Measurements from ENCODE around the gene FZD4. TPM values are rescaled to one million over a fixed set of nuclear protein-coding genes. Genes with fewer than 3 reads are reported as not detected.
"Not testable (repeated sequence)": the region's sequence is repeated elsewhere in the genome, so short reads cannot be mapped to it uniquely, and the experiment has no call there.

The FZD4 gene
- total RNA-seq, 1 donor from 2014 or later, result 214 TPM

- not testable (repeated sequence) for DNase-seq
Measured at GRCh38 chr11:86937193-86937806, 17.9 kb downstream of the FZD4 start.

- no peak for DNase-seq
Measured at GRCh38 chr11:86934926-86935579, 20.1 kb downstream of the FZD4 start.

DNA sequence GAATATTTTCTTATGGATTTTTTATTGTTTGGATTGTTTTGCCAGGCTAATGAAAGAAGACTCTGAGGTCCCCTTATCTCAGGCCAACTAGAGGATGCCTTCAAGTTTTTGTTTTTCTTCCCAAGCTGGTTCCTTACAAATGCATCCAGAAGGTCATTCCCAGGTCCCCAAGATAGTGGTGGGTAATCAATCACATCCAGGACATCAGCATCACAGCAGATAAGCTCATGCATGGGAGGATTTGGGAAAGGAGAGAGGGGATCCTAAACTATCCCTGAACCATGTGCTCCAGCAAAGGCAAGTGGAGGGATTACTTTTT is 20.7 kb downstream of the FZD4 start:
- no peak for DNase-seq

GRCh38 chr11:86933891-86934581 is 21.2 kb downstream of the FZD4 start:
- no peak for DNase-seq

DNA sequence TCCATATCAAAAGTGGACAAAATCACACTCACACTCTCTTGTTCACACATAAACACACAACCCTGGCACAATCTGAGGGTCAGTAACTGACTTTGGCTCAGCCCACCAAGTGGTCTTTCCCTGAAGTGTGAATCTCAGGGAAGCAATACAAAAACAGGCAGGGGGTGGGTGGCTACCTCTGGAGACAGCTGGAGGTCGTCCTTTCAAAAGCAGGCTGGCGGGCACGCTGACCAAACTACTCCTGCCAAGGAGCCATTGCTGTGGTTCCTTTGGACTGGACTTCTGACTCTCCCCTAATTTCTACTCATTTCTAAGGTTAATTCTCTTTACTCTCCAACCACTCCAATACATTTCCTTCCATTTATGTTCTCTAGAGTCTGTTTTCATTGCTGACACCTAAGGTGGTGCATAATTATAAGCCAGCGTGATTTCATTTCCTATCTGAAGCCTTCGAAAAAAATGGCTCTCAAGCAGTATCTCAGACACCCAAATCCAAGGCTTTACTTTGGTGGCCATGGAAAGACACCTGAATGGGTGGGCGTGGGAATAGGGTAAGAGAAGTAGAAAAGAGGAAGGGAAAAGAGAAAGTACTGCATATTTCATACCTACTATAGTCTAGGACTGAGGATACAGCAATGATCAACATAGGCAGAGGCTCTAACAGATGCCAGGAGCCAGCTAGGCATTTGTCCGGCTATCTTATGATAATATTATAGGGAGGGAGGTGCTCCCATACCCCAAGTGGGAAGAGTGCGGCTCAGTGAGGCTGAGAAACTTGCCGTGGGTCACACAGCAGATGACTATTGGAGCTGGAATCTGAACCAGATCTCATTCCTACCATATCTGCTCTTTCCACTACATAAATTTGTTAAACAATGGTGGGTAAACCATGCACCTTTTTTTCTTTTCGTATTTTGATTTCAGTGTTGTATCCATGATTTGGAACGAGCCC is 22.0 kb downstream of the FZD4 start:
- no peak for DNase-seq

- DNase-seq, result no peak
Measured at GRCh38 chr11:86932259-86932585, 23.0 kb downstream of the FZD4 start.

DNA sequence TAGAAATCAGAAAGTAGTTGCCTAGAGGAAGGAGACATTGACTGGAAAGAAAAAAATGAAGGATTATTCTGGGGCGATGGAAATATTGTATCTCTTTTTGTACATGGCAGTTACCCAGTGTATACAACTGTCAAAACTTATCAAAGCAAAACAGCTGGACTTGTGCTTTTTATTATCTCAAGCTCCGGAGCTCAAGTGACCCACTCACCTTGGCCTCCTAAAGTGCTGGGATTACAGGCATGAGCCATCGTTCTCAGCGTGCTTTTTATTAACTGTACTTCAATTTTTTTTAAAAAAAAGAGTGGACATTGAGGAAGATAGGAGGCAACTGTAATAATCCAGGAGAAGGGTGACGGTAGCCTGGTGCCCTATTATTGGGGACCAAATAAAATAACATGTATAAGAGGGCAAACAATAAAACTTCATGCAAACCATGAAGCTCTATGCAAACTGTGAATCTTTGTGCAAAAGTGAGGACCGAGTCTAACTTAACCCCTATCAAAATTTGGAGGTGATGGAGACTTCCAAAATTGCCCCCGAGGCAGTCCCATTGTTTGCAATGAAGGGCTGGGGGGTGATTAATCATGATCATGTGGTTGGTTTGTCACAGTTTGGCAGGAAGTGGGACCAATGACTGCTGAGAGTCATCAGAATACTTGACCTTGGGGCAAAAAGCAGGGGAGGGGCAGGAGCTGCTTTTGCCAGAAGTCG is 23.5 kb downstream of the FZD4 start:
- peak; percentile 65 for DNase-seq

DNA sequence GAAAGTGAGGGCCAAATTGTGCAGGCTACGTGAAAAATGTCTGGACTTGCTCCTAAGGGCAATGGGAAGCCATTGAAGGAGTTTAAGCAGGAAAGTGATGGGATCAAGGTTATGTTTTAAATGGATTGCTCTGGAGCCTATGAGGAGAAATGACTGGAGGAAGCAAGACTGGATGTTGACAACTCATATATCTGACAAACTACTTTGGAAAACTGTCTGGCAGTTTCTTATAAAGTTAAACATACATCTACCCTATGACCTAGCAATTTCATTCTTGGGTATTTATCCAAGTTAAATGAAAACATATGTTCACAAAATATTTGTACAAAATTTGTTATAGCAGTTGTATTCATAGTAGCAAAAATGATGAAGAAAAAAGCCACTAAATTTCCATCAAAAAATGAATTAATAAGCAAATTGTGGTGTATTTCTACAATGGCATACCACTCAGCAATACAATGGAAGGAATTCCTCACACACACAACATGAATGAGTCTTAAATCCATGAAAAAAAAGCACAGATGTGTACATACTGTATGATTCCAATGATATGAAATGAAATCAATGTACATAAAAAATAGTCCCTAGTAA is 24.1 kb downstream of the FZD4 start:
- no peak for DNase-seq

GRCh38 chr11:86926975-86927374 is 28.2 kb downstream of the FZD4 start:
- DNase-seq, result no peak

DNA sequence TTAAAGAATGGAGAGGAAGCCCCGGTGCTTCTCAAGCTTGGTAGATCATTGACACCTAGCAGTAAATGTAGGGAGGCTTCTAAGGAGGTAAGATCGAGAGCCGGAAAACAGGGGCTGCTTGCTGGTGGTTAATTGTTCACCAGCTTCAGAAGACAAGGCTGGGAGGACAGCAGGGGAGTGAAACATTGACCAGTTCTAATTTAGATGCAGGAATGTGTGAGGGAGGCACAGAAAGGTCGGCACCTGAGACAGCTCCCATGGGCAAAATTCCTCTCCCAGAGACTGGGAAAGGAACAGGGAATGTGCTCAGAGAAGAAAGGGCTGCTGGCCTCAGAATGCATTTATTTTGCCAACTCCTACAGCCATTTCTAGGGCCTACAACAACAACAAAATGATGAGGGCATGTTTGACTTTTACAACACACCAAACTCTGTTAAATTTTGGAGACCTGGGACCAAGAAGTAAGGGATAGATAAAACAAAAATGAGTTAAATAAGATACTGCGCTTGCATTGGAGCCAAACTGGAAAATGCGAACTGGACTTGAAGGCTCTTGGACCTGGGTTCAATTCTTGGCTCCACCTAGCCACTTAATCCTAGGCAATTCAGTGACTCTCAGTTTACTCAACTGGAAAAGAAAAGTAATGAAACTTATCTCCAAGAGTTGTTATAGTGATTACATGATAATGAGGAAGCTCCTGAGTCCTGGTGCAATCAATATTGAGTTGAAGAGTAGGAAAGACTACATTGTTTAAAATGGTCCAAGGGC is 31.0 kb downstream of the FZD4 start:
- no peak for DNase-seq

DNA sequence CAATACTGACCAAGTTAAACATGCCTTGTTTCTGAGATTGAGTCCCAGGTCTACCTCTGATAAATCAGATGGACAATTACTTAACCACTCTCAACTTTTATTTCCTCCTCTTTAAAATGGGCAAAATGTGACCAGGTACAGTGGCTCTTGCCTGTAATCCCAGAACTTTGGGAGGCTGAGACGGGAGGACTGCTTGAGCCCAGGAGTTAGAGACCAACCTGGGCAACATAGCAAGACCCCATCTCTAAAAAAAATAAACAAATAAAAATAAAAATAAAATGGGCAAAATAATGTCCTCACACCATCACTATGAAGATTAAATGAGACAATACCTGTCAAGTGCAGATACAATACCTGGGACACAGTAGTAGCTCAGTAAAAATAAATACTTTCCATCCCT is 33.0 kb downstream of the FZD4 start:
- DNase-seq, result no peak

GRCh38 chr11:86919557-86920210 is 35.5 kb downstream of the FZD4 start:
- peak; percentile 89 for DNase-seq

DNA sequence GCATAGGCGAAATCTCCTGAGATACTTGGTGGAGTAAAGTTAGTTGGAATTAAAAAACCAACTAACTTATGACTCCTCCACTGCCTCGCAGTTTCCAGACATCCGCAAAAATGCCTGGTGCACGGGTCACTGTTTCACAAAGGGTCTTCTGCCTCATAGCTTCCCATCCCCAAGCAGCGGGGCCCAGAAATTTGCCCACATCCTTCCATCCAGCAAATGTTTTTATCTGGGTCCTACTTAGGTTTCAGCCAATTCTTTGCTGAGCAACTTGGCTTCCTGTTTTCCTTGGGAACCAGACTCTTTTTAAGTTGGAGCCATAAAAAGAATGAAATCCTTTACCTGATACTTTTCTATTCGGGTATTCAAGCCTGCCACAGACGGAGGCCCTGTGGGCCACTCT is 36.2 kb downstream of the FZD4 start:
- peak; percentile 61 for DNase-seq

GRCh38 chr11:86918496-86918895 is 36.7 kb downstream of the FZD4 start:
- DNase-seq, result no peak

- DNase-seq, result no peak
Measured at GRCh38 chr11:86917589-86917988, 37.6 kb downstream of the FZD4 start.

GRCh38 chr11:86916330-86916729 is 38.9 kb downstream of the FZD4 start:
- peak; percentile 84 for DNase-seq

GRCh38 chr11:86915850-86916249 is 39.3 kb downstream of the FZD4 start:
- peak; percentile 34 for DNase-seq

GRCh38 chr11:86914865-86915519 is 40.2 kb downstream of the FZD4 start:
- DNase-seq, result no peak

- DNase-seq, result no peak
Measured at GRCh38 chr11:86912238-86912637, 43.0 kb downstream of the FZD4 start.

- DNase-seq, result no peak
Measured at GRCh38 chr11:86910592-86910991, 44.6 kb downstream of the FZD4 start.
